ENCODE data around the gene SLC27A2. TPM values are rescaled to one million over a fixed set of nuclear protein-coding genes. Genes with fewer than 3 reads are reported as not detected.

The SLC27A2 gene
- total RNA-seq, 1 donor from 2014 or later: not detected

DNA sequence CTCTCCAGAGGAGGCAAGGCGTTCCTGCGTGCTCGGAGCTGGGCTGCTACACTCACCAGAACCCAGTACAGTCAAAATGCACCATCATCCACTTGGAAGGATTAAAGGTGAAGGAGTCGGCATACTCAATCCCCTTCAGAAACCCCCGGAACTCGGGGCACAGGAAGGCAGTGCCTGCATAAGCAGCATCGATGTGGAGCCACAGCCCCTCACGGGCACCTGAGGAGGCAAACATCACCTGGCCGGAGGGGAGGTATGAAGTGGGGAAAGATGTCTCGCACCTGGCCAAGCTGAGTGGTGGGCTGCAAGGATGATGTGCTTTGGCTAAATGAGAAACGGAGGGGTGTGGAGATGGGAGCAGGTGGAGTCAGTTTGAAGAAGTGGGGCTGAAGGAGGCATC, 70.6 kb downstream of the SLC27A2 start:
- Mint-ChIP-seq H3K4me3 (ENCODE audit: unreplicated experiment) (no peak overlapping the region), H3K9me3 (ENCODE audit: unreplicated experiment) (no peaks in the 10 kb centered on the region), H3K4me1 (ENCODE audit: unreplicated experiment) (no peaks in the 10 kb centered on the region), H3K36me3 (ENCODE audit: unreplicated experiment) (no peaks in the 10 kb centered on the region), H3K27me3 (ENCODE audit: unreplicated experiment) (peaks cover 7% of the 10 kb centered on the region), H3K27ac (ENCODE audit: unreplicated experiment) (no peak overlapping the region)
- TF ChIP-seq, protein P1, sequence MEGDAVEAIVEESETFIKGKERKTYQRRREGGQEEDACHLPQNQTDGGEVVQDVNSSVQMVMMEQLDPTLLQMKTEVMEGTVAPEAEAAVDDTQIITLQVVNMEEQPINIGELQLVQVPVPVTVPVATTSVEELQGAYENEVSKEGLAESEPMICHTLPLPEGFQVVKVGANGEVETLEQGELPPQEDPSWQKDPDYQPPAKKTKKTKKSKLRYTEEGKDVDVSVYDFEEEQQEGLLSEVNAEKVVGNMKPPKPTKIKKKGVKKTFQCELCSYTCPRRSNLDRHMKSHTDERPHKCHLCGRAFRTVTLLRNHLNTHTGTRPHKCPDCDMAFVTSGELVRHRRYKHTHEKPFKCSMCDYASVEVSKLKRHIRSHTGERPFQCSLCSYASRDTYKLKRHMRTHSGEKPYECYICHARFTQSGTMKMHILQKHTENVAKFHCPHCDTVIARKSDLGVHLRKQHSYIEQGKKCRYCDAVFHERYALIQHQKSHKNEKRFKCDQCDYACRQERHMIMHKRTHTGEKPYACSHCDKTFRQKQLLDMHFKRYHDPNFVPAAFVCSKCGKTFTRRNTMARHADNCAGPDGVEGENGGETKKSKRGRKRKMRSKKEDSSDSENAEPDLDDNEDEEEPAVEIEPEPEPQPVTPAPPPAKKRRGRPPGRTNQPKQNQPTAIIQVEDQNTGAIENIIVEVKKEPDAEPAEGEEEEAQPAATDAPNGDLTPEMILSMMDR (IDR thresholded peaks at IDR 0.05): no peak
- DNase-seq (ENCODE audit: extremely low spot score, unreplicated experiment): peak; percentile 77

DNA sequence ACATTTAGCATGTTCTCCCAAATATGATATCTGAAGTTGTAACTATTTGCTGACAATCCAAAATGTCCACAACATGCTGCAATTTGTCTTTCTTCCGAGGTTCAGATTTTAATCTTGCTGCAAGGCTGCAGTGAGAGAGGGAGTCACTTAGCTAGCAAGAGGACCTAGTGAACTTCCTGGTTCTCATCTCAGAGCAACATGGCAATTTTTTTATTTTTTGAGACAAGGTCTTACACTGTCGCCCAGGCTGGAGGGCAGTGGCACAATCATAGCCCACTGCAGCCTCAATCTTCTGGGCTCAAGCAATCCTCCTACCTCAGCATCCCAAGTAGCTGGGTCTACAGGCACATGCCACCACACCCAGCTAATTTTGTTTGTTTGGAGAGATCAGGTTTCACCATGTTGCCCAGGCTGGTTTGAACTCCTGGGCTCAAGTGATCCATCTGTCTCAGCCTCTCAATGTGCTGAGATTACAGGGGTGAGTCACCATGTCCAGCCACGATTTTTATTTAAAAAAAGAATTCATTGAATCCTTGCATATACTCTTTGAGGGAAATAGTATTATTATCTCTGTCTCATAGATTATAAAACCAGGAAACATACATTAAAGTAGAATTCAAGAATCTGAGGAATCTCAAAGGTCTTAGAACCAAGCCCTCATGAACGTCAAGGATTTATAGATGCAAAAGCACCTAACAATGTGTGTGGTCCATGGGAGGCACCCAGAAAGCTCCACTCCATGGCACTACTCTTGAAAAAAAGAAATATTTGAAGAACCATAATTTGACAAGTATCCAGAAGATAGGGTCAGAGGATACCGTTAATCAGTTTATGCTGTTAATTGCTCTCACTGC, 74.4 kb downstream of the SLC27A2 start:
- Mint-ChIP-seq H3K27me3 (ENCODE audit: unreplicated experiment) (peaks cover 10% of the 10 kb centered on the region), H3K27ac (ENCODE audit: unreplicated experiment) (no peak overlapping the region), H3K36me3 (ENCODE audit: unreplicated experiment) (no peaks in the 10 kb centered on the region), H3K4me1 (ENCODE audit: unreplicated experiment) (no peaks in the 10 kb centered on the region), H3K4me3 (ENCODE audit: unreplicated experiment) (no peak overlapping the region), H3K9me3 (ENCODE audit: unreplicated experiment) (no peaks in the 10 kb centered on the region)
- TF ChIP-seq, protein P1 (IDR thresholded peaks at IDR 0.05): no peak
- peak; percentile 30 for DNase-seq (ENCODE audit: extremely low spot score, unreplicated experiment)

DNA sequence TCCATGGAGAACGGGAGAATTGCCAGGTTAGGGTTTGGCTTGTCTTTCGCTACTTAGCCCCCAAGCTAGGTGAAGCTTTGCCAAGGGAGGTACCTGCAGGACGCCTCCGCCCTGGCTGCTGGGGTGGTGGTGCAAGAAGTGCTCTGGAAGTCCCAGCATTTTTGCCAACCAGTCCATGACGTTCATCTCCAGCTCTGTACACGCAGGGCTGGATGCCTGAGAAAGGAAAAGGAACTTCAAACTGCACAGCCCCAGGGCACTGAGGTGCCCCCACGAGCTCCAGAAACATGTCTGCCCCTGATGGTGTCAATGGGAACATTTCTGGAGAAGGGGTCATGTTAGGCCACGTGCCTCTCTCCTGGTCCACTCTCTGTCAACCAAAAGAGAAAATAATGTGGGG, 75.3 kb downstream of the SLC27A2 start:
- TF ChIP-seq, protein P1 (IDR thresholded peaks at IDR 0.05): no peak

DNA sequence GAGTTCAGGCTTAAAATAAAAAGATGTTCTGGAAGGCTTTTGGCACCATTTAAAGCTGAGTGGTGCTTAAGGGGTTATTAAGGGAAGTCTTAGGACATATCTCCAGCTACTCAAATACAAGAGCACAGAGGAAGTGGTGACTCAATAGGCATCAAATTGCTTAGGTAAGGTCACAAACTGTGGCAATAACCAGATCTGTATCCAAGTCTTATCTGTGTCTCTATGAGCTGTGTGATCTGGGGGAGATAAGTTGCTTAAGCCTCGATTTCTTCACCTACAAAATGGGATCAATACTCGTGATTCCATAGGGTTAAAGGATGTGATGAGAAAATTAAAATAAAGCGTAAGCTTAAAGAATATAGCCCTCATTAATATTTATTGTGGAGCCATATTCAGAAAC, 75.9 kb downstream of the SLC27A2 start:
- Mint-ChIP-seq H3K27ac (ENCODE audit: unreplicated experiment) (no peak overlapping the region), H3K27me3 (ENCODE audit: unreplicated experiment) (peaks cover 18% of the 10 kb centered on the region), H3K36me3 (ENCODE audit: unreplicated experiment) (no peaks in the 10 kb centered on the region), H3K4me1 (ENCODE audit: unreplicated experiment) (no peaks in the 10 kb centered on the region), H3K4me3 (ENCODE audit: unreplicated experiment) (no peak overlapping the region), H3K9me3 (ENCODE audit: unreplicated experiment) (no peaks in the 10 kb centered on the region)
- no peak for DNase-seq (ENCODE audit: extremely low spot score, unreplicated experiment)
- TF ChIP-seq, protein P1 (IDR thresholded peaks at IDR 0.05): no peak

More for the DNA sequence above, 75.3 kb downstream of the SLC27A2 start:
- H3K4me3 Mint-ChIP-seq (ENCODE audit: unreplicated experiment): no peak overlapping the region
- H3K9me3 Mint-ChIP-seq (ENCODE audit: unreplicated experiment): no peaks in the 10 kb centered on the region
- DNase-seq (ENCODE audit: extremely low spot score, unreplicated experiment): peak; percentile 78
- no peak overlapping the region for H3K27ac Mint-ChIP-seq (ENCODE audit: unreplicated experiment)
- no peaks in the 10 kb centered on the region for H3K4me1 Mint-ChIP-seq (ENCODE audit: unreplicated experiment)
- H3K27me3 Mint-ChIP-seq (ENCODE audit: unreplicated experiment): peaks cover 12% of the 10 kb centered on the region
- H3K36me3 Mint-ChIP-seq (ENCODE audit: unreplicated experiment): no peaks in the 10 kb centered on the region

DNA sequence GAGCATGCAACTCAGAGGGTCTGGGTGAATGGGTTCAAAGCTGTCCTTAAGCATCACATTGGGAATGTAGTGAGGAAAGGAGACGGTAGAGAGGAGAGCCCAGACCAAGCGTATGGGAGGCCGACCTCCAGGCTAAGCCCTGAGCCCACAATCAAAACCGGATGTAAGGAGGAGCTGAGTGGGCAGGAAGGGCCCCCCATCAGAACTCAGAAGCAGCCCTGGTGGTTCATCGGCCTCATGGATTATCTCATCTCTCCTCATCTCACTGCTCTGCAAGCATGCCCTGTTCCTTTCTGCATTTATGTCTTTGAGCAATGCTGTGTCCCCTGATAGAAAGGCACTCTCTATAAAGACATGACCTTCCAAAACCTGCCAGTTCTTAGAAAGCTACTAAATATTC, 77.3 kb downstream of the SLC27A2 start:
- peaks cover 22% of the 10 kb centered on the region for H3K27me3 Mint-ChIP-seq (ENCODE audit: unreplicated experiment)
- H3K9me3 Mint-ChIP-seq (ENCODE audit: unreplicated experiment): no peaks in the 10 kb centered on the region
- no peak overlapping the region for H3K4me3 Mint-ChIP-seq (ENCODE audit: unreplicated experiment)
- TF ChIP-seq, protein P1 (IDR thresholded peaks at IDR 0.05): no peak
- H3K36me3 Mint-ChIP-seq (ENCODE audit: unreplicated experiment): no peaks in the 10 kb centered on the region
- H3K4me1 Mint-ChIP-seq (ENCODE audit: unreplicated experiment): no peaks in the 10 kb centered on the region
- DNase-seq (ENCODE audit: extremely low spot score, unreplicated experiment): peak; percentile 27
- H3K27ac Mint-ChIP-seq (ENCODE audit: unreplicated experiment): no peak overlapping the region

All from osteocyte (in vitro differentiated cells).